WTC11 (cell line): ENCODE results near the gene DNAJB12.

Experiments used
- CTCF ChIP-seq: fragments of 200-600 bp; IDR thresholded peaks from 2 replicates; pipeline ENCODE4 v1.8.0; 2022; ENCODE audit warnings: antibody characterized with exemption
- ZNF232 ChIP-seq: sonication (generic); formaldehyde crosslinking; IDR thresholded peaks from 2 replicates; pipeline ENCODE4 v1.8.0; 2022; ENCODE audit warnings: mild to moderate bottlenecking, missing genetic modification reagents

GRCh38 chr10:72334825-72335393 lies 19.8 kb downstream of the DNAJB12 start:
- no peak for TF ChIP-seq CTCF
- no peak for TF ChIP-seq ZNF232 (CRISPR knock-in tag)
